Osteocyte (in vitro differentiated cells): ENCODE results near the gene KLHL33. TPM values are rescaled to one million over a fixed set of nuclear protein-coding genes. Genes with fewer than 3 reads are reported as not detected.
A peak's percentile ranks its signal among the peaks of the same experiment; 100 is the strongest.

Experiments
- DNase-seq: peaks from one replicate; pipeline ENCODE4 v3.0.0; 2021; ENCODE audit warnings: mixed read lengths; ENCODE audit not compliant: unreplicated experiment; ENCODE audit errors: extremely low spot score
- H3K27ac Mint-ChIP-seq: one replicate; pipeline ENCODE4 v1.8.0; 2021; ENCODE audit warnings: mild to moderate bottlenecking, mixed read lengths; ENCODE audit not compliant: unreplicated experiment
- H3K27me3 Mint-ChIP-seq: one replicate; pipeline ENCODE4 v1.8.0; 2021; ENCODE audit warnings: mixed read lengths; ENCODE audit not compliant: unreplicated experiment
- H3K36me3 Mint-ChIP-seq: one replicate; pipeline ENCODE4 v1.8.0; 2021; ENCODE audit warnings: mixed read lengths; ENCODE audit not compliant: unreplicated experiment
- H3K4me1 Mint-ChIP-seq: one replicate; pipeline ENCODE4 v1.8.0; 2021; ENCODE audit warnings: mixed read lengths; ENCODE audit not compliant: unreplicated experiment
- H3K4me3 Mint-ChIP-seq: one replicate; pipeline ENCODE4 v1.8.0; 2021; ENCODE audit warnings: mild to moderate bottlenecking, moderate library complexity, mixed read lengths; ENCODE audit not compliant: unreplicated experiment
- H3K9me3 Mint-ChIP-seq: one replicate; pipeline ENCODE4 v1.8.0; 2021; ENCODE audit warnings: mixed read lengths; ENCODE audit not compliant: unreplicated experiment
- total RNA-seq: library from RNA; stranded (reverse); gene quantifications from 2 replicates; pipeline ENCODE4 v1.2.1, GENCODE V29; 2021
- TF ChIP-seq, protein P1 (sequence below): fragments of 200-600 bp; sonication (generic); IDR thresholded peaks from 2 replicates; pipeline ENCODE4 v1.5.0; 2021; ENCODE audit warnings: antibody characterized with exemption, mild to moderate bottlenecking, moderate library complexity

KLHL33 gene
- total RNA-seq, 1 donor from 2014 or later = 0.08 TPM

DNA sequence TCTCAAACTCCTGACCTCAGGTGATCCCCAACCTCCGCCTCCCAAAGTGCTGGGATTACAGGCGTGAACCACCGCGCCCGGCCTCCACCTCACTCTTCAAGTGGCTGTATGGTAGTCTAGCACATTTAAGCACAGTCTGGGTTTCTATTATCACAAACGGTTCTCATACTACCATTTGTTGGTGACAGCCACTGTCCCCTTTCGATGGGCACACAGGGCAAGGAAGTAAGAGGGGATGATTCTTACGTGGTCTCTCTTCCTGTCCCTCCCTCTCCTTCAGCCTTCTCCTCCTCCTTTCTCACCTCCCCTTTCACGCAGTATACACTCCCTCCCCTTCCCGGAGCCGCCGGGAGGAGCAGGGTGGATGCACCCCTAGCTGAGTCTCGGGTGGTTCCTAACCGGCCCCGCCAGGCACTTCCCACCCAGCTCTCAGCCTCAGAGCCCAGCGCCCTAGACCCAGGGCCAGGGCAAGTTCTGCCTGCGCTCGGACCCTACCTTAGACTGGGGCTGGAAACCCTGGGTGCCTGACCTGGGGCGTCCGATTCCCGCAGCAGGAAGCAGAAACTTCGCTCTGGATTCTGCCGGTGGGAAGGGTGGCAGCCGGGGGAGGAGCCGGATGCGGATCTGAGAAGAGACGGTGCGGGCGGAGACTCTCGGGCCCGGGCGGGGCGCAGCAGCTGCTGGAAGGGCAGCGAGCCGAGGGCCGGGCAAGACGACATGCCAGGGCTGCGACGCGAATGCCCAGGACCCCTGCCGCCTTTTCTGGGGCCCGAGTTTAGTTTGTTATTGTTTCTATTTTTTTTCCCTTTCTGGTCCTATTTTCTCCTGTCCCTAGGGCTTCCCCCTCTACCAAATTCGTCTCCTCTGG, 22.9 kb downstream of the KLHL33 start, which contains the start of gene TEP1:
TEP1 (minus strand) TSS at position 626 of the 868 bp plus-strand sequence. CDS start 5,062 bp downstream, outside the sequence.
- peaks cover 23% of the 10 kb centered on the region for H3K4me1 Mint-ChIP-seq
- H3K27ac Mint-ChIP-seq = peak within 1 kb of the TSS; percentile 98
- no peaks in the 10 kb centered on the region for H3K27me3 Mint-ChIP-seq
- no peaks in the 10 kb centered on the region for H3K9me3 Mint-ChIP-seq
- TF ChIP-seq, protein P1, sequence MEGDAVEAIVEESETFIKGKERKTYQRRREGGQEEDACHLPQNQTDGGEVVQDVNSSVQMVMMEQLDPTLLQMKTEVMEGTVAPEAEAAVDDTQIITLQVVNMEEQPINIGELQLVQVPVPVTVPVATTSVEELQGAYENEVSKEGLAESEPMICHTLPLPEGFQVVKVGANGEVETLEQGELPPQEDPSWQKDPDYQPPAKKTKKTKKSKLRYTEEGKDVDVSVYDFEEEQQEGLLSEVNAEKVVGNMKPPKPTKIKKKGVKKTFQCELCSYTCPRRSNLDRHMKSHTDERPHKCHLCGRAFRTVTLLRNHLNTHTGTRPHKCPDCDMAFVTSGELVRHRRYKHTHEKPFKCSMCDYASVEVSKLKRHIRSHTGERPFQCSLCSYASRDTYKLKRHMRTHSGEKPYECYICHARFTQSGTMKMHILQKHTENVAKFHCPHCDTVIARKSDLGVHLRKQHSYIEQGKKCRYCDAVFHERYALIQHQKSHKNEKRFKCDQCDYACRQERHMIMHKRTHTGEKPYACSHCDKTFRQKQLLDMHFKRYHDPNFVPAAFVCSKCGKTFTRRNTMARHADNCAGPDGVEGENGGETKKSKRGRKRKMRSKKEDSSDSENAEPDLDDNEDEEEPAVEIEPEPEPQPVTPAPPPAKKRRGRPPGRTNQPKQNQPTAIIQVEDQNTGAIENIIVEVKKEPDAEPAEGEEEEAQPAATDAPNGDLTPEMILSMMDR = no peak
- H3K4me3 Mint-ChIP-seq = peak within 1 kb of the TSS; percentile 93
- peaks cover 3% of the 10 kb centered on the region for H3K36me3 Mint-ChIP-seq
- DNase-seq = peak; percentile 94

DNA sequence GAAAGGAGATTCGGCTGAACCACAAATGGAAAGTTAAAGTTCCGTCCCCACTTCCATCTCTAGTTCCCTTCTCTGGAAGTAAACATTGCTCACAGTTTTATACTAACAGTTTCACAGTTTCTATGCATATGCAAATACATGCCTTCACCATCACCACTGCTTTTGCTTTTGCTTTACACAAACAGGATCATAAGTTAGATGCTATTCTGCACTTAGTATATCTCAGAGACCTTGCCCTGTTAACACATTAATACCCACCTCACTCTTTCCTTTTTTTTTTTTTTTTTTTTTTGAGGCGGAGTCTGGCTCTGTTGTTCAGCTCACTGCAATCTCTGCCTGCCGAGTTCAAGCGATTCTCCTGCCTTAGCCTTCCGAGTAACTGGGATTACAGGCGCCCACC, 23.6 kb downstream of the KLHL33 start:
- Mint-ChIP-seq H3K27me3 (no peaks in the 10 kb centered on the region), H3K4me1 (peaks cover 23% of the 10 kb centered on the region), H3K4me3 (peak overlapping the region; percentile 93), H3K36me3 (peaks cover 9% of the 10 kb centered on the region), H3K9me3 (no peaks in the 10 kb centered on the region), H3K27ac (peak overlapping the region; percentile 98)
- DNase-seq = no peak
- TF ChIP-seq, protein P1 = no peak

DNA sequence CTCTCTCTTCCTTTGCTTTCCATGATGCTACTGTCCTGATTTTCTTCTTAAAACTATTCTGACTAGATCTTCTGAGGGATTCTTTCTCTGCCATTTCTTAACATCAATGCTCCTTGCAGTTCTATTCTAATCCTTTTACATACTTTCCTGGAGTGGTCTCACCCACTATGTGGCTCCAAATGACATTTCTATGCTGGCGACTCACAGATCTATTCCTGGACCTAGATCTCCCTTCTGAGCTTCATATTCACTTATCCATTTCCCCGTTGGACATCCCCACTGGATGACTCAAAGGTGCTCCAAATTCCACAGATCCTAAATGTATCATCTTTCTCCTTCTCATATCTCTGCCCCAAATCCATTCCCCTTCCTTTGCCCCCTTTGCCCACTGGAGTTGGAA, 26.7 kb downstream of the KLHL33 start:
- TF ChIP-seq, protein P1 = no peak
- no peak overlapping the region for H3K27ac Mint-ChIP-seq
- no peaks in the 10 kb centered on the region for H3K27me3 Mint-ChIP-seq
- no peaks in the 10 kb centered on the region for H3K9me3 Mint-ChIP-seq
- DNase-seq = no peak
- H3K36me3 Mint-ChIP-seq = peaks cover 34% of the 10 kb centered on the region
- H3K4me1 Mint-ChIP-seq = peaks cover 23% of the 10 kb centered on the region
- no peak overlapping the region for H3K4me3 Mint-ChIP-seq

DNA sequence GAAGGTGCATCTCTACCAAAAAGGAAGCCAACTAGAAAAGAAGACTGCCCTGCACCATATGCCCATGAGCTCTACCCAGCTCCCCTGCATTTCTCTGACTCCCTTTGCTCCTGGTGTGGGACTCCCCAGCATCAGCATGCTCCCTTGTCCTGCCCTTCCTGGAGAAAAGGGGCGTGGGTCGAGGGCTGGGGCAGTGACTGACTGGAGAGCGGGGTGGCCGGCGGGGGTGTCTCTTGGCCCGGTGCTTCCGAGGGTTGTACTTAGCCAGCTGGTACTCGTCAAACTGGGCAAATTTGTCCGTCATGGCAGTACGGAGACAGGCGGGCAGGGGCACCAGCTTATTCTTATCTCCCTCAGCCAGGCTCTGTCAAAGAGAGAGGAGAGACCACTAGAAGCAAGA, 32.4 kb downstream of the KLHL33 start:
- Mint-ChIP-seq H3K27ac (no peak overlapping the region), H3K36me3 (peaks cover 61% of the 10 kb centered on the region), H3K4me3 (no peak overlapping the region), H3K27me3 (no peaks in the 10 kb centered on the region), H3K9me3 (no peaks in the 10 kb centered on the region), H3K4me1 (no peaks in the 10 kb centered on the region)
- no peak for DNase-seq
- TF ChIP-seq, protein P1 = no peak

DNA sequence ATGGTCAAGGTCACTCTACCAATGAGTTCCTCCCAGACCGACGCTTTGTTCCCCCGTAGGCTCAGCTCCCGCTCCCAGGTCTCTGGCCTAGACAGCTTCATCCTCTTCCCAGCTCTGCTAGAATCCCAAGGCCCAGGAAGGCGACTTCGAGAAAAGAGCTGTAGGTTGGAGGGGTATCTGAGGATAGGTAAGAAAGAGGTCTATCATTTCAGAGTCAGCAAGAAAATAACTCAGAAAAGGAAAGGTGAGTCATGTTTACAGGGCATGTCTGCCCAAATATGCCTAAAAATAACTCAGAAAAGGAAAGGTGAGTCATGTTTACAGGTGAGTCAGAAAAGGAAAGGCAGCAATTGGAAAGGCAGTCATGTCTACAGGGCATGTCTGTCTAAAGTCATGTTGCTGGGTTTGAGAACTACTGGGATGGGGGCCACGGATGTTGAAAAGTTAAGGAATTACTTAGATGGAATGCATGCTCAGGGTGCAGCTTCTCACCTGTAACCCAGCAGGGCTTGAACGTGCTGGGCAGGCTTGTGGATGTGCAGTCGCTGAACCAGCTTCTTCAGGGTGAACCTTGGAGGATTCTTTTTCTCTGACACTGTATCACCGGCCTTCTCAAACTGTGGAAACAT, 34.9 kb downstream of the KLHL33 start:
- H3K27me3 Mint-ChIP-seq = no peaks in the 10 kb centered on the region
- H3K4me3 Mint-ChIP-seq = no peak overlapping the region
- no peaks in the 10 kb centered on the region for H3K4me1 Mint-ChIP-seq
- H3K36me3 Mint-ChIP-seq = peaks cover 49% of the 10 kb centered on the region
- TF ChIP-seq, protein P1 = no peak
- no peak for DNase-seq
- no peak overlapping the region for H3K27ac Mint-ChIP-seq
- H3K9me3 Mint-ChIP-seq = no peaks in the 10 kb centered on the region
